ENCODE results near the gene IFRD2. TPM values are rescaled to one million over a fixed set of nuclear protein-coding genes. Genes with fewer than 3 reads are reported as not detected.

The IFRD2 gene
- total and polyA plus RNA-seq, 2 of the 13 experiments (the other 11 are each of a cell fraction or from before 2014, with no cell fraction given) = 32.8 to 96.1 TPM

DNA sequence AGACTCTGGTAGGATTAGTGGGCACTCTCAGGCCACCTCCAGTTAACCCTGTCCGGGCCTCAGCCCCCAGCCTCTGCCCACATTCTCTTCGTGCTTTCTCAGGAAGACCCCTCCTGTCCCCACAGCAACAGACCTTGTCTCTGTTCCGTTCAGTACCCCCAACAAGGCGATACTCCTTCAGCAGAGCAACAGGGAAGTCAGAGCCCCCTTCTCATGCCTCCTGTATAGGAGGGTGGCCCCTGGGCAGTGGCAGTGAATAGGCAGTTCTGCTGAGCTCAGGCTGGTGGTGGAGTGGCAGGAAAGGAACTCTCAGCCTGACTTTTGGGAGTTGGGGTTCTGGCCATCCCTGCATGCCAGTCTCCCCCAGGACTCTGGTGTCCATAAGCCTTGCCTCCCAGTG, 22.8 kb downstream of the IFRD2 start (continued):
- TF ChIP-seq, protein P1, sequence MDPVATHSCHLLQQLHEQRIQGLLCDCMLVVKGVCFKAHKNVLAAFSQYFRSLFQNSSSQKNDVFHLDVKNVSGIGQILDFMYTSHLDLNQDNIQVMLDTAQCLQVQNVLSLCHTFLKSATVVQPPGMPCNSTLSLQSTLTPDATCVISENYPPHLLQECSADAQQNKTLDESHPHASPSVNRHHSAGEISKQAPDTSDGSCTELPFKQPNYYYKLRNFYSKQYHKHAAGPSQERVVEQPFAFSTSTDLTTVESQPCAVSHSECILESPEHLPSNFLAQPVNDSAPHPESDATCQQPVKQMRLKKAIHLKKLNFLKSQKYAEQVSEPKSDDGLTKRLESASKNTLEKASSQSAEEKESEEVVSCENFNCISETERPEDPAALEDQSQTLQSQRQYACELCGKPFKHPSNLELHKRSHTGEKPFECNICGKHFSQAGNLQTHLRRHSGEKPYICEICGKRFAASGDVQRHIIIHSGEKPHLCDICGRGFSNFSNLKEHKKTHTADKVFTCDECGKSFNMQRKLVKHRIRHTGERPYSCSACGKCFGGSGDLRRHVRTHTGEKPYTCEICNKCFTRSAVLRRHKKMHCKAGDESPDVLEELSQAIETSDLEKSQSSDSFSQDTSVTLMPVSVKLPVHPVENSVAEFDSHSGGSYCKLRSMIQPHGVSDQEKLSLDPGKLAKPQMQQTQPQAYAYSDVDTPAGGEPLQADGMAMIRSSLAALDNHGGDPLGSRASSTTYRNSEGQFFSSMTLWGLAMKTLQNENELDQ (CRISPR knock-in tag; IDR thresholded peaks at IDR 0.05; ENCODE audit: borderline replicate concordance) = no peak
- TF ChIP-seq AGO2 (optimal IDR thresholded peaks at IDR 0.05; ENCODE audit: low read depth, low read length) = peak; percentile 10
- TF ChIP-seq, protein P2, sequence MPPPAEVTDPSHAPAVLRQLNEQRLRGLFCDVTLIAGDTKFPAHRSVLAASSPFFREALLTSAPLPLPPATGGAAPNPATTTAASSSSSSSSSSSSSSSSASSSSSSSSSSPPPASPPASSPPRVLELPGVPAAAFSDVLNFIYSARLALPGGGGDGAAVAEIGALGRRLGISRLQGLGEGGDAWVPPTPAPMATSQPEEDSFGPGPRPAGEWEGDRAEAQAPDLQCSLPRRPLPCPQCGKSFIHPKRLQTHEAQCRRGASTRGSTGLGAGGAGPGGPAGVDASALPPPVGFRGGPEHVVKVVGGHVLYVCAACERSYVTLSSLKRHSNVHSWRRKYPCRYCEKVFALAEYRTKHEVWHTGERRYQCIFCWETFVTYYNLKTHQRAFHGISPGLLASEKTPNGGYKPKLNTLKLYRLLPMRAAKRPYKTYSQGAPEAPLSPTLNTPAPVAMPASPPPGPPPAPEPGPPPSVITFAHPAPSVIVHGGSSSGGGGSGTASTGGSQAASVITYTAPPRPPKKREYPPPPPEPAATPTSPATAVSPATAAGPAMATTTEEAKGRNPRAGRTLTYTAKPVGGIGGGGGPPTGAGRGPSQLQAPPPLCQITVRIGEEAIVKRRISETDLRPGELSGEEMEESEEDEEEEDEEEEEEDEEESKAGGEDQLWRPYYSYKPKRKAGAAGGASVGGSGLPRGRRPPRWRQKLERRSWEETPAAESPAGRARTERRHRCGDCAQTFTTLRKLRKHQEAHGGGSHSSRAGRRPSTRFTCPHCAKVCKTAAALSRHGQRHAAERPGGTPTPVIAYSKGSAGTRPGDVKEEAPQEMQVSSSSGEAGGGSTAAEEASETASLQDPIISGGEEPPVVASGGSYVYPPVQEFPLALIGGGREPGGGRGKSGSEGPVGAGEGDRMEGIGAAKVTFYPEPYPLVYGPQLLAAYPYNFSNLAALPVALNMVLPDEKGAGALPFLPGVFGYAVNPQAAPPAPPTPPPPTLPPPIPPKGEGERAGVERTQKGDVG (CRISPR knock-in tag; IDR thresholded peaks at IDR 0.05; ENCODE audit: borderline replicate concordance) = no peak
- TF ChIP-seq DR1 (CRISPR knock-in tag; IDR thresholded peaks at IDR 0.05) = no peak
- no peak for TF ChIP-seq CCAR2 (optimal IDR thresholded peaks at IDR 0.05; ENCODE audit: low read depth, low read length)
- TF ChIP-seq ZNF607 (CRISPR knock-in tag; IDR thresholded peaks at IDR 0.05; ENCODE audit: borderline replicate concordance) = no peak
- no peak for TF ChIP-seq SIX1 (CRISPR knock-in tag; IDR thresholded peaks at IDR 0.05; ENCODE audit: borderline replicate concordance)
- no peak for TF ChIP-seq JARID2 (CRISPR knock-in tag; IDR thresholded peaks at IDR 0.05; ENCODE audit: insufficient replicate concordance)
- TF ChIP-seq ZNF776 (CRISPR knock-in tag; IDR thresholded peaks at IDR 0.05) = 0 out of 2 replicates have a peak, but pooled peaks have one; percentile 17
- no peak for TF ChIP-seq PRPF4 (IDR thresholded peaks at IDR 0.05; ENCODE audit: low read depth, low read length, poor library complexity, severe bottlenecking)
- no peak for TF ChIP-seq SIN3A (IDR thresholded peaks at IDR 0.05; ENCODE audit: borderline replicate concordance, low read depth, low read length)
- TF ChIP-seq SSRP1 (CRISPR knock-in tag; IDR thresholded peaks at IDR 0.05) = no peak
- TF ChIP-seq, protein P3, sequence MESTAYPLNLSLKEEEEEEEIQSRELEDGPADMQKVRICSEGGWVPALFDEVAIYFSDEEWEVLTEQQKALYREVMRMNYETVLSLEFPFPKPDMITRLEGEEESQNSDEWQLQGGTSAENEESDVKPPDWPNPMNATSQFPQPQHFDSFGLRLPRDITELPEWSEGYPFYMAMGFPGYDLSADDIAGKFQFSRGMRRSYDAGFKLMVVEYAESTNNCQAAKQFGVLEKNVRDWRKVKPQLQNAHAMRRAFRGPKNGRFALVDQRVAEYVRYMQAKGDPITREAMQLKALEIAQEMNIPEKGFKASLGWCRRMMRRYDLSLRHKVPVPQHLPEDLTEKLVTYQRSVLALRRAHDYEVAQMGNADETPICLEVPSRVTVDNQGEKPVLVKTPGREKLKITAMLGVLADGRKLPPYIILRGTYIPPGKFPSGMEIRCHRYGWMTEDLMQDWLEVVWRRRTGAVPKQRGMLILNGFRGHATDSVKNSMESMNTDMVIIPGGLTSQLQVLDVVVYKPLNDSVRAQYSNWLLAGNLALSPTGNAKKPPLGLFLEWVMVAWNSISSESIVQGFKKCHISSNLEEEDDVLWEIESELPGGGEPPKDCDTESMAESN (CRISPR knock-in tag; conservative IDR thresholded peaks at IDR 0.05) = 0 out of 2 replicates have a peak, but pooled peaks have one; percentile 71
- no peak for TF ChIP-seq ZNF232 (CRISPR knock-in tag; IDR thresholded peaks at IDR 0.05; ENCODE audit: borderline replicate concordance)
- 0 out of 2 replicates have a peak, but pooled peaks have one; percentile 52 for TF ChIP-seq ZNF546 (CRISPR knock-in tag; conservative IDR thresholded peaks at IDR 0.05)
- no peak for TF ChIP-seq JDP2 (CRISPR knock-in tag; IDR thresholded peaks at IDR 0.05; ENCODE audit: borderline replicate concordance)
- TF ChIP-seq ZNF451 (CRISPR knock-in tag; IDR thresholded peaks at IDR 0.05) = 0 out of 2 replicates have a peak, but pooled peaks have one; percentile 34
- peak; percentile 32; the same call in 1 of the 2 replicates for TF ChIP-seq FOXC1 (CRISPR knock-in tag; IDR thresholded peaks at IDR 0.05; ENCODE audit: borderline replicate concordance)
- TF ChIP-seq KDM5B (CRISPR knock-in tag; IDR thresholded peaks at IDR 0.05; ENCODE audit: borderline replicate concordance) = peak; percentile 5; the same call in 1 of the 2 replicates

Data from HepG2 (cell line).